CMK (cell line): Measurements from ENCODE around the gene STX4.
A peak's percentile ranks its signal among the peaks of the same experiment; 100 is the strongest.

Source experiments
- DNase-seq: peaks from one replicate; pipeline ENCODE4 v3.0.0-alpha.2; 2010; ENCODE audit warnings: low read depth

The STX4 gene

GRCh38 chr16:31020536-31020935, 12.8 kb upstream of the STX4 start:
- no peak for DNase-seq

DNA sequence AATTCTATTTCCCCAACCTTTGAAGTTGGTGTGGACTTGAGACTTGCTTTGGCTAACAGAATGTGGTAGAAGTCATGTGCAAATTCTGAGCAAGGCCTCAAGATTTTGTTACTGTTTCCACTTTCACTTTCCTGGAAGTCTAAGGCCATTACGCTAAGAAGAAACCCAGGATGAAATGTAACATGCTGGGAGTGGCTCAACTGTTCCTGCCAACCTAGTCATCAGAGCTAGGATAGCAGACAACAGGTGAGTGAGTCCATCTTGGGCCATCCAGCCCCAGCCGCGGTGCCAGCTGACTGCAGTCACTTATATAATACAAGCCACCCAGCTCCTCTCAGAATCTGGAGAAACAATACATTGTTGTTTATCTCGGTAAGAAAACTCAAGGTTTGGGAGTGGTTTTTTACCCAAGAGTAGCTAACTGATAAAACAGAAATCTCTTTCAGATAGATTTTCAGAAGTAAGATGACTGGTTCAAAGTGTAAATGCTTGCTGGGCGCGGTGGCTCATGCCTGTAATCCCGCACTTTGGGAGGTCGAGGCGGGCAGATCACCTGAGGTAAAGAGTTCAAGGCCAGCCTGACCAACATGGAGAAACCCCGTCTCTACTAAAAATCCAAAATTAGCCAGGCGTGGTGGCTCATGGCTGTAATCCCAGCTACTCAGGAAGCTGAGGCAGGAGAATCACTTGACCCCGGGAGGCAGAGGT, 10.7 kb upstream of the STX4 start:
- DNase-seq, result no peak

DNA sequence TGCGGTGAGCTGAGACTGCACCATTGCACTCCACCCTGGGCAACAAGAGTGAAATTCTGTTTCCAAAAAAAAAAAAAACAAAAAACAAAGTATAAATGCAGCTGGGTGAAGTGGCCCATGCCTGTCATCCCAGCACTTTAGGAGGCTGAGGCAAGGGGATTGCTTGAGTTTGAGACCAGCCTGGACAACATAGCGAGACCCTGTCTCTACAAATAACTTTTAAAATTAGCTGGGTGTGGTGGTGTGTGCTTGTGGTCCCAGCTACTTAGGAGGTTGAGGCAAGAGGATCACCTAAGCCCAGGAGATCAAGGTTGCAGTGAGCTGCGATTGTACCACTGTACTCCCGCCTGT, 10.1 kb upstream of the STX4 start:
- no peak for DNase-seq

- DNase-seq, result no peak
Measured at GRCh38 chr16:31023627-31024226, 9.6 kb upstream of the STX4 start.

DNA sequence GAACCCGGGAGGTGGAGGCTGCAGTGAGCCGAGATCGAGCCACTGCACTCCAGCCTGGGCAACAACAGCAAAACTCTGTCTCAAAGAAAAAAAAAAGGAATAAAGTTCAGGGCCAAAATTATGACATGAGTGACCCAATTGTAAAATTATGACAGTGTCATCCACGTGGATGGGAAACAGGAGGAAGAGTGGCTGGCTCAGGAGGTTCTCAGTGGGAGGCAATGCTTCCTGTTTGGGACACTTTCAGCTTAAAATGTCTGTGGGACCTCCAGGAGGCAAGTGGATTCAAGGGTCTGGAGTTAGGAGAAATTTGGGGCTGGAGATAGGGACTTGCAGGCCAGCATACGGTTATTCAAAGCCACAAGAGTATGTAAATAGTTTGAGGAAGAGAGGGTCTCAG, 8.0 kb upstream of the STX4 start:
- no peak for DNase-seq

- no peak for DNase-seq
Measured at GRCh38 chr16:31029272-31029671, 4.1 kb upstream of the STX4 start.

- no peak for DNase-seq
Measured at GRCh38 chr16:31031276-31031675, 2.1 kb upstream of the STX4 start.

- peak; percentile 64 for DNase-seq
Measured at GRCh38 chr16:31033709-31034492, 543 bp downstream of the STX4 start.

- DNase-seq, result no peak
Measured at GRCh38 chr16:31036691-31037090, 3.3 kb downstream of the STX4 start.

DNA sequence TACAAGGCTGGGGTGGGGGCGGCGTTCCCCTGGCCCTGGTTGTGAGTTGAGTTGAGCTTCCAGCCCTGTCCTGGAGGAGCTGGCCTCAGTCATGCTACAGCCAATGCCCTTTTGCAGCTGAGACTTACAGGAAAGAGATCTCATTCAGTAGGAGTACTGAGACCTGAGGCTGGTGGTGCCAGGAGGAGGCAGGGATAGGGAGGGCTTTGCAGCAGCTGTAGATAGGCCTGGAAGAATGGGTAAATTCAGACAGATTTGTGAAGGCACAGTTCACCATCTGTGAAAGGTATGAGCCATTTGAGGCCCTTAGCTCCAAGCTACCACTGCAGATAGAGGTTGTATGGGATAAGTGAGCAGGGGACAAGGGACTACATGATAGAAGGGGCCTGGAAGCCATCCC, 5.6 kb downstream of the STX4 start:
- no peak for DNase-seq

GRCh38 chr16:31042866-31043265, 9.5 kb downstream of the STX4 start:
- DNase-seq, result no peak

- no peak for DNase-seq
Measured at GRCh38 chr16:31043352-31043751, 10.0 kb downstream of the STX4 start.

GRCh38 chr16:31043898-31044481, 10.6 kb downstream of the STX4 start:
- no peak for DNase-seq

DNA sequence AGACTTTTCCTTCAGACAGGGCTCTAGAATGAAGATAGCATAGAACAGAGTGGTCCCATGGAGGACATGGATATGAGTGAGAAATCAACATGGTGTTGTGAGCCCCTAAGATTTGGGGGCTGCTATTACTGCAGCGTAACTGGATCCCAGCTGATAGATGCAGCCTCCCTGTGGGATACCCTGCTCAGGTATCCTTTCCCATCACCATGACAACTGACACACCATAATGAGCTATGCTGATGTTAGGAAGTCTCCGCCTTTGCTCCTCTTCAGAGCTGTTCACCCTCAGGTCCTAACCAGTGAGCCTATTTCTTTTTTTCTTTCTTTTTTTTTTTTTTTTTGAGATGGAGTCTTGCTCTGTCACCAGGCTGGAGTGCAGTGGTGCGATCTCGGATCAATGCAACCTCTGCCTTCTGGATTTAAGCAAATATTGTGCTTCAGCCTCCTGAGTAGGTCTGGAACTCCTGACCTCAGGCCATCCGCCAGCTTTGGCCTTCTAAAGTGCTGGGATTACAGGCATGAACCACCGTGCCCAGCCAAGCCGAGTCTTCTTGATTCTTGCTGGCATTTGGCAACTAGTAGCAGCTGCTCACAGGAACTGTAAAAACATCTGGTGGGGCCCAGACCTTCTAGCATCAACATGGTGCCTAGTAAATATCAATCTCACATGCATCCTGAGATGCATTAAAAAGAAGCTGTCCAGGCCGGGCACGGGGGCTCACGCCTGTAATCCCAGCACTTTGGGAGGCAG, 17.1 kb downstream of the STX4 start:
- DNase-seq, result no peak

DNA sequence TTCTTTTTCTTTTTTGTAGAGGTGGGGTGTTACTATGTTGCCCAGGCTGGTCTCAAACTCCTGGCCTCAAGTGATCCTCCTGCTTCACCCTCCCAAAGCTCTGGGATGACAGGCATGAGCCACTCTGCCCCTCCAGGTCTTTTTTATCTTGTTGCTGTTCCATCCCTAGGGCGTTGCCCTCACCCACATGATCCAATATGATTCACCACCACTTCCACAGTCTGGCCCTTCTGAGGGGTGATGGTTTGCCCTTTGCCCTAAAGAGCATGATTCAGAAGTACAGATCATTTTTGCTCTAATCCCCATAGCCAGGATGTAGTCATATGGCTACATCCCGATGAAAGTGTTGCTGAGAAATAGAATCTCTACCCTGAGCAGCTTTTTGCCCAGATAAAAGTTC, 18.8 kb downstream of the STX4 start:
- no peak for DNase-seq

DNA sequence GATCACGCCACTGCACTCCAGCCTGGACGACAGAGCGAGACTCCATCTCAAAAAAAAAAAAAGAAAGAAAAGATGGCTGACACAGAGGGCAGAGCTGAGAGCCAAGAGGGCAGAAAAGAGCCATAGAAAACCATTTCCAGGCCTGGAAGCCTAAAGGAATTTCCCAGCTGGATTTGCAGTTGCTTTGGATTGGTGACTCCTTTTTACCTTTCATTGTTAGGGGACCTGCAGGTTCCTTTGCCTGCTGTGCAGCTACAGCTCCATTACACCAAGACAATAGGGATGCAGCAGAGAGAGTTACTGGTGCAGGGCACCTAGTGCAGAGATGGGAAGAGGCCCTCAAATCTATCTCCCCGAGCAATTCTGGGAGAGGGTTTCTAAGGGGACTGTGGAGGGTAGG, 22.3 kb downstream of the STX4 start:
- no peak for DNase-seq

DNA sequence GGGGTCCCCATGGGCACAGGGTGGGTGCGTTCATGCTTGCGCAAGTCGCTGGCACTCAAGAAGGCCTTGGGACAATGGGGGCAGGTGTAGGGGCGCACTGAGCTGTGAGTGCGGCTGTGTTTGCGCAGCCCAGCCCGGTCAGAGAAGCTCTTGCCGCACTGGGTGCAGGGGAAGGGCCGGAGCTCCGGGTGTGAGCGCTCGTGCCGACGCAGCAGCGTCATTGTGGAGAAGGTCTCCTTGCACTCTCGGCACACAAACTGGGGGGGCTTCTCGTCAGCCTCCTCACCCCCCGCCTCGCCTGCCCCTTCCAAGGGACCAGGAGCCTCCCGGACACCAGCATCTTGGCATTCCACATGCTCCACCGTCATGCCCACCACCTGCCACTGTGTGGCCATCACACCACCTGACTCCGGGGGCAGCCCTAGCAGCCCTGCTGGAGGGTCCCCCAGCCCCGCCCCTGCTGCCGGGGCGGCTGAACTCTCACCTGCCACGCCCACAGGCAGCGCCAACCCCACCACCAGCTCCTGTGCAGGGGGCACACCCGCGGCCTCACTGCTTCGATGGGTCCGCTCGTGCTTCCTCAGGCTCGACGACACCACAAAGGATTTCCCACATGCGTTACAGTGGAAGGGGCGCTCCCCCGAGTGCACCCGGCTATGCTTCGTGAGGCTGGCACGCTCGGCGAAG, 27.9 kb downstream of the STX4 start:
- DNase-seq, result no peak

- no peak for DNase-seq
Measured at GRCh38 chr16:31061813-31062440, 28.6 kb downstream of the STX4 start.

DNA sequence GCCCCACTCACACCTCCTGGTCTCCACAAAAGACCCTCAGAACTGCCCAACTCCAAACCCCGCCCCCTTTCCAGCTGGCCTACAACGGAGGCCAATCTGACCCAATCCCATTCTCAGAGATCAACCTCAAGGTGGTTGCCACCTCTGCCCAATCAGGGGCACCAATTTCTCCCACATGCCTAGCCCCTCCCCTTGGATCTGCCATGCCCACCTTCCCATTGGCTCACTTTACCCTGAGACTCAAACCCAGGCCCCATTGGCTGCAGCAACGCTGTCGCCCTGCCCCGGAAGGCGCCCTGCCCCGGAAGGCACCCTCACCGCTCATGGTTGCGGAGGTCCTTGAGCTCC, 30.1 kb downstream of the STX4 start:
- no peak for DNase-seq

- DNase-seq, result peak; percentile 33
Measured at GRCh38 chr16:31063843-31064611, 30.7 kb downstream of the STX4 start.
